Progenitor cell of endocrine pancreas (in vitro differentiated cells): ENCODE data around the gene CHST15. TPM values are rescaled to one million over a fixed set of nuclear protein-coding genes. Genes with fewer than 3 reads are reported as not detected.

Experiments
- DNase-seq: peaks from one replicate; pipeline ENCODE4 v3.0.0; 2021; ENCODE audit warnings: low spot score; ENCODE audit not compliant: unreplicated experiment
- H3K27ac Mint-ChIP-seq: 2 replicates; pipeline ENCODE4 v1.8.0; 2021; ENCODE audit warnings: mild to moderate bottlenecking, moderate library complexity, mixed read lengths
- H3K27me3 Mint-ChIP-seq: 2 replicates; pipeline ENCODE4 v1.8.0; 2021; ENCODE audit warnings: mixed read lengths
- H3K36me3 Mint-ChIP-seq: 2 replicates; pipeline ENCODE4 v1.8.0; 2022; ENCODE audit warnings: mixed read lengths; ENCODE audit not compliant: insufficient read depth
- H3K4me1 Mint-ChIP-seq: 2 replicates; pipeline ENCODE4 v1.8.0; 2021; ENCODE audit warnings: low read depth, mixed read lengths
- H3K4me3 Mint-ChIP-seq: 2 replicates; pipeline ENCODE4 v1.8.0; 2021; ENCODE audit warnings: low read depth, mild to moderate bottlenecking, moderate library complexity, mixed read lengths
- H3K9me3 Mint-ChIP-seq: 2 replicates; pipeline ENCODE4 v1.8.0; 2021; ENCODE audit warnings: low read depth, mixed read lengths
- total RNA-seq: library from RNA; stranded (reverse); gene quantifications from 2 replicates; pipeline ENCODE4 v1.2.1, GENCODE V29; 2021
- TF ChIP-seq, protein P1 (sequence below): fragments of 200-600 bp; sonication (generic); IDR thresholded peaks from one replicate; pipeline ENCODE4 v1.5.0; 2021; ENCODE audit warnings: antibody characterized with exemption, mild to moderate bottlenecking; ENCODE audit not compliant: unreplicated experiment

Gene CHST15
- total RNA-seq, 1 donor from 2014 or later, result 7.9 TPM

- H3K36me3 Mint-ChIP-seq, result no peaks in the 10 kb centered on the region
- H3K9me3 Mint-ChIP-seq, result no peaks in the 10 kb centered on the region
- no peak overlapping the region for H3K4me3 Mint-ChIP-seq
- DNase-seq, result no peak
- H3K27me3 Mint-ChIP-seq, result peaks cover 72% of the 10 kb centered on the region
- peaks cover 2% of the 10 kb centered on the region for H3K4me1 Mint-ChIP-seq
- TF ChIP-seq, protein P1, sequence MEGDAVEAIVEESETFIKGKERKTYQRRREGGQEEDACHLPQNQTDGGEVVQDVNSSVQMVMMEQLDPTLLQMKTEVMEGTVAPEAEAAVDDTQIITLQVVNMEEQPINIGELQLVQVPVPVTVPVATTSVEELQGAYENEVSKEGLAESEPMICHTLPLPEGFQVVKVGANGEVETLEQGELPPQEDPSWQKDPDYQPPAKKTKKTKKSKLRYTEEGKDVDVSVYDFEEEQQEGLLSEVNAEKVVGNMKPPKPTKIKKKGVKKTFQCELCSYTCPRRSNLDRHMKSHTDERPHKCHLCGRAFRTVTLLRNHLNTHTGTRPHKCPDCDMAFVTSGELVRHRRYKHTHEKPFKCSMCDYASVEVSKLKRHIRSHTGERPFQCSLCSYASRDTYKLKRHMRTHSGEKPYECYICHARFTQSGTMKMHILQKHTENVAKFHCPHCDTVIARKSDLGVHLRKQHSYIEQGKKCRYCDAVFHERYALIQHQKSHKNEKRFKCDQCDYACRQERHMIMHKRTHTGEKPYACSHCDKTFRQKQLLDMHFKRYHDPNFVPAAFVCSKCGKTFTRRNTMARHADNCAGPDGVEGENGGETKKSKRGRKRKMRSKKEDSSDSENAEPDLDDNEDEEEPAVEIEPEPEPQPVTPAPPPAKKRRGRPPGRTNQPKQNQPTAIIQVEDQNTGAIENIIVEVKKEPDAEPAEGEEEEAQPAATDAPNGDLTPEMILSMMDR, result no peak
- no peak overlapping the region for H3K27ac Mint-ChIP-seq
Observed at GRCh38 chr10:123966896-123967231, 126.5 kb downstream of the CHST15 start.

DNA sequence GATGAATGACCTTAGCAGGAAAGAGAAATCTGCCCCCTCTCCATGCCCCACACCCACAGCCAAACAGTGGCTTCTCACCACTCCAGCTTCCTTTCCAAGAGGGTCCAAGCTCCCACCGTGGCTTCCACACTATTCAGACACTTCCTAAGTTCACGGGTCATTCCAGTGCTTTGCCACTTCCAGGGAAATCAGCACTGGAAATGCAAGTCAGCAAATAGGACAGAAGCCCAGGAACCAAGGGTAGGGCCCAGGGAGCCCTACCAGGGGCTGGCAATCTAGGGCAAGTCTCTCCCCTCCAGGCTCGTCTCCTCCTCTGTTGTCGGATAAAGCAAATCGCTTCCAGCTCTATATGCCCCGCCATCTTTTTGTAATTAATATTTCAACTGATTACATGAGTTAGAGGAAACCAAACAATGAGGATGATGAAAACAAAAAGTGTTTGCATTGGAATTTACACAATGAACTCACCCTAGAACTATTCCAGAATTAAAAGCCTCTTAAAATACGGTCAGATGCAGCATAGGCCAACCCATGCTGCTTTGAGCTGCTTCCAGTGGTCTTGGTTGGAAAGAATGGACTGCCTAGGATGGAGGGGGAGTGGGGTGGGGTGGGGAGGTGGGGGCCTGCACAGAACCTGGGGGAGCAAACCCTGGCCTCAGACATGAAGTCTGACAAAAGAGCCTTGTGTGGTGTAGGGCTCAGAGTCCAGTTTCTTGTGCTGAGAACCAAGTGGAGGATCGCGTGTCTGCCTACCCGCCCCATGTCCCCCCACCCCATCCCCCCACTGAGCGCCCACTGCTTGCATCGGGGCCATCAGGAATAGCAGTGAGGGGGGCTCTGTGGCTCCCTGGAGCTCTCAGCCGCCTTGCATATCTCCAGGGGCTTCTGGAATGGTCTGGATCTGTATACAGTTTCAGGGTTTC, 127.2 kb downstream of the CHST15 start:
- no peak overlapping the region for H3K4me3 Mint-ChIP-seq
- DNase-seq, result no peak
- H3K36me3 Mint-ChIP-seq, result no peaks in the 10 kb centered on the region
- H3K27me3 Mint-ChIP-seq, result peaks cover 66% of the 10 kb centered on the region
- H3K4me1 Mint-ChIP-seq, result peaks cover 2% of the 10 kb centered on the region
- no peak overlapping the region for H3K27ac Mint-ChIP-seq
- peaks cover 2% of the 10 kb centered on the region for H3K9me3 Mint-ChIP-seq
- TF ChIP-seq, protein P1, result no peak

DNA sequence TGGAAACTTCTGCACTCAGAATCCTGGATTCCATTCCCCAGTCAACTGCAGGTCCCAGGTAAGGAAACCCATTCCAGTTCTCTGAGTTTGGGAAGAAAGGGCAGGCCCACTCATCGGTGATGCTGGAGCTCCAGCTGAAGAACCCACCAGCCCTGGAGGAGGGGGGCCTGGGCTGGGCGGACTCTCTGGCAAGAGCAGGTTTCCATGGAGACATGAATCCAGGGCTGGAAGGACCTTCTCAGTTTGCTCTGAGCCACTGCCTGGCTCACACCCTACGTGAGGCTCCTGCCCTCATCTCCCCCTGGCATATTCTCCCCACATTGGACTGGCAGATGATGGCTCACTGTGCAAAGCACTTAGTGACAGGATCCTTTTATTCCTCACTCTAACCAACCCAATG, 128.4 kb downstream of the CHST15 start:
- H3K27me3 Mint-ChIP-seq, result peaks cover 53% of the 10 kb centered on the region
- no peak overlapping the region for H3K4me3 Mint-ChIP-seq
- H3K36me3 Mint-ChIP-seq, result no peaks in the 10 kb centered on the region
- TF ChIP-seq, protein P1, result no peak
- peaks cover 3% of the 10 kb centered on the region for H3K9me3 Mint-ChIP-seq
- no peak overlapping the region for H3K27ac Mint-ChIP-seq
- peaks cover 4% of the 10 kb centered on the region for H3K4me1 Mint-ChIP-seq
- DNase-seq, result no peak

DNA sequence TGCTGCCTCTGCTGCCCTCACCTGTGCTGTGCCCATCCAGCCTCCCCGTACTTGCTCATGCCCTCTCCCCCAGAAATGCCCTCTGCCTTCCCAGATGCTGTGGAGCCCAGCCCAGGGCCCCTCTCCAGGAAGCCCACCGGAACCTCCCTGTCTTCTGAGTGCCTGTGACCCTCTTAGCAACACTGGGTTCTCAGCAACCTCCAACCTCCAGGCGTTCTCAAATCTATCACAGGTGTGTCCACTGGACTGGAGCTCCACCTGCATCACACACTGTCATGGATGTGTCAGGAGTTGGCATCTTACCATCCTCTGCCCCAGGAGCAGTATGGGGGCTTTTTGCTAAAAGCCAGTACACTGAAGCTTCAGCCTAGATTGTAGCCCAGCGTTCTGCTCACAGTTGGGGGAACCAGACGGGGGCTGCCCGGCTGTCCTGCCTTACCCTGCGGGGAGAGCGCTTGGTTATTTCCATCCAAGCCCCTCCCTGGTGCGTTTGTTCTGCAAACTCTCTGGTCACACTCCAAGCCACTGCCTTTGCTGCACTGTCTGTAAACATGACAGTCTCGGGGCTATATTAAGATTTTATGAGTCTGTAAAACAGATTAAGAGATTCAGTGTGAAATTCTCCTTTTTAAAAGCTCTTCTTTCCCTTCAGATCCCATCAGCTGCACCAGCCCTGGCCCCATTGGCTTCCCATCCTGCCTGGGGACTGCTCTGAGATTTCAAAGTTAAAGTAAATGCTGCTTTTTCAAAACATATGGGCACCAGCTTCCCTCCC, 130.5 kb downstream of the CHST15 start:
- no peak for DNase-seq
- H3K4me3 Mint-ChIP-seq, result no peak overlapping the region
- H3K36me3 Mint-ChIP-seq, result no peaks in the 10 kb centered on the region
- TF ChIP-seq, protein P1, result no peak
- H3K27me3 Mint-ChIP-seq, result peaks cover 33% of the 10 kb centered on the region
- H3K27ac Mint-ChIP-seq, result no peak overlapping the region
- H3K4me1 Mint-ChIP-seq, result peaks cover 4% of the 10 kb centered on the region
- H3K9me3 Mint-ChIP-seq, result peaks cover 3% of the 10 kb centered on the region

- peaks cover 2% of the 10 kb centered on the region for H3K4me1 Mint-ChIP-seq
- no peak overlapping the region for H3K27ac Mint-ChIP-seq
- H3K9me3 Mint-ChIP-seq, result peaks cover 3% of the 10 kb centered on the region
- peaks cover 4% of the 10 kb centered on the region for H3K27me3 Mint-ChIP-seq
- H3K4me3 Mint-ChIP-seq, result no peak overlapping the region
- DNase-seq, result no peak
- no peaks in the 10 kb centered on the region for H3K36me3 Mint-ChIP-seq
- TF ChIP-seq, protein P1, result no peak
Observed at GRCh38 chr10:123958241-123958640, 135.2 kb downstream of the CHST15 start.
